Measurements from ENCODE around the gene PTBP3.

GRCh38 chr9:112285056-112285455, 48.4 kb downstream of the PTBP3 start:
- TF ChIP-seq CTCF (conservative IDR thresholded peaks at IDR 0.05; ENCODE audit: low read depth, low read length), result no peak
- TF ChIP-seq EZH2 (IDR thresholded peaks at IDR 0.05; ENCODE audit: borderline replicate concordance, low read depth, low read length, poor library complexity, severe bottlenecking), result no peak
